GM03348 (cell line): ENCODE data around the gene INMT.

Experiments used
- DNase-seq: peaks from one replicate; pipeline ENCODE4 v3.0.0; 2012; ENCODE audit warnings: low spot score

INMT gene

GRCh38 chr7:30788640-30789333, 36.9 kb downstream of the INMT start:
- no peak for DNase-seq

- DNase-seq = peak; percentile 87
Measured at GRCh38 chr7:30789334-30789711, 37.4 kb downstream of the INMT start.

DNA sequence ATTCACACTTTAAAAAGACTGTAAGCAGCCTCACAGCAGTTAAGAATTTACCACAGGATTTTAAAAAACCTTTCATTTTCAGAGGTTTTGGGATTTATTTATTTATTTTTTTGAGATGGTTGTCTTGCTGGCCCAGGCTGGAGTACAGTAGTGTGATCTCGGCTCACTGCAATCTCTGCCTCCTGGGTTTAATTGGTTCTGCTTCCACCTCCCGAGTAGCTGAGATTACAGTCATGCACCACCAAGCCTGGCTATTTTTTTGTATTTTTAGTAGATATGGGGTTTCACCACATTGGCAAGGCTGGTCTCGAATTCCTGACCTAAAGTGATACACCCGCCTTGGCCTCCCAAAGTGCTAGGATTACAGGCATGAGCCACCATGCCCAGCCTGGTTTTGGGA, 38.4 kb downstream of the INMT start:
- DNase-seq = no peak

DNA sequence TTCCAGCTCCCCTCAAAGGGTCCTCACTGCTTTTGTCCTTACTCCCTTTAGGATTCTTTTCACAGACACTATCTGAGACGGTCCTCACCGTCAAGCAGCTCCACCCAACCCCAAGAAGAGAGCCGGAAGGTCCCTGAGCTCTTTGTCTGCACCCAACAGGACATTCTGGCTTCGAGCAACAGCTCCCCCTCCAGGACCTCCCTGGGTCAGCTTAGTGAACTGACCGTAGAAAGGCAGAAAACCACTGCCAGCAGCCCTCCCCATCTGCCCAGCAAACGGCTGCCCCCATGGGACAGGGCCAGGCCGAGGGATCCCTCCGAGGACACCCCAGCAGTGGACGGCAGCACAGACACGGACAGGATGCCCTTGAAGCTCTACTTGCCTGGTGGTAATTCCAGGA, 39.2 kb downstream of the INMT start:
- DNase-seq = no peak

DNA sequence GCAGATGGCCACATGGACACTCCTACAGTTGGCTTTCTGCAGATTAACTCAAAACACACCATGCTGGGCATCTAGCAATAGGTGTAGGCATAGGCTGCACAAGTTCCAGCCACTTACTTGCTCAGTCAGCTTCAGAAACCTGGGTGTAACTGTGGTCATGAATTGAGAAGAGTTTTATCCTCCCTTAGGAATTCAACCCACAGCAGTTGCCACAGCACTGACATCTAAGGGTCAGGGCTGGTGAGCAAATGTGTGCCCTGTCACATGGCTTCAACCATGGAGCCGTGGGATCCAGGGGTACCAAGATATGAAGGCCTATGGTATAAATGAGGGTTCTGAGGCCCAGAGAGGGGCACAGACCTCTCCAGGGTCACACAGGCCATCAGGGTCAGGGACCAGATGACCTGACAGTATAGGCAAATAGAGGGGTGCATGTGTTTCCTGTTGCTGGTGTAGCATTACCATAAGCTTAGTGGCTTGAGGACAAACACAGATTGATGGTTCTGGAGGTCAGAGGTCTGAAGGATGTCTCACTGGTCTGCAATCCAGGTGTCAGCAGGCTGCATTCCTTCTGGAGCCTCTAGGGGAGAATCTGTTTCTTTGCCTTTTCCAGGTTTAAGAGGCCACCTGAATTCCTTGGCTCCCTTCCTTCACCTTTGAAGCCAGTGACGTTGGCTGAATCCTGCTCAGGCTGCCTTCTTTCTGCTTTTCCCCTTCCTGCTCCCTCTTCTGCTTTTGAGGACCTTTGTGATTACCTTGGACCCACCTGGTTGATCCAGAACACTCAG, 43.4 kb downstream of the INMT start:
- DNase-seq = no peak

- DNase-seq = peak; percentile 52
Measured at GRCh38 chr7:30796105-30796869, 44.4 kb downstream of the INMT start.

DNA sequence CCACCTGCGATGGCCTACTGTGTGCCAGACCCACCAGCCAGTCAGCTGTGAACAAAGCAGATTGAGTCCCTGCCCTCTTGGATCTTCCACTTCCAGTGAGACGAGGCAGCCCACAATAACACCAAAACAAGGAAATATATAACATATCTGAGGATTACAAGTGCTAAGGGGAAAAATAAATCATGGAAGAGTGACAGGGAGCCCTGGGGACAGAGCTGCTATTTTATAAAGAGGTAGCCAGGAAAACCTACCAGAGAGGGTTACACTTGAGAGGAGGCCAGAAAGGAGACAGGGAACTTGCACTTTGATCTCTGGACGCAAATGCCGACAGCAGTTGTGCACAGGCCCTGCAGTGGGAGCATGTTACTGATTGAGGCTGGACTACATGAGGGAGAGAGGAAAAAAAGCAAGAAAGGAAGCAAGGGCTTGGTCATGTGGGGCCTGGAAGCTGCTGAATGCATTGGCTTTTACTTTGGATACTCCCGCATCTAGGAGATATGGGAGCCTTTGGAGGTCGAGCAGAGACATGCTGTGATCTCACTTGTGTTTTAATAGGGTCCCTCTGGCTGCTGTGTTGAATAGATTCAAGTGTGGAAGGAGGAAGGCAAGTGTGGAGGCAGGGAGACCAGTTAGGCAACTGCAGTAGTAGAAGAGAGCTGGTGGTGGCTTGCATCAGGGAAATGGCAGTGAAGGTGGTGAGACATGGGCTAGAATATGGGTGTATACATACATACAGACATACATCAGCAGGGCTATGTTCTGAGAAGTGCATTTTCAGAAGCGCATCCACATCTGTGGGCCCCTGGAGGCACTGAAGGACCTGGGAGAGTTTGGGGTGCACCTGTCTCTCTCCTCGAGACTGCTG, 45.5 kb downstream of the INMT start:
- DNase-seq = no peak

DNA sequence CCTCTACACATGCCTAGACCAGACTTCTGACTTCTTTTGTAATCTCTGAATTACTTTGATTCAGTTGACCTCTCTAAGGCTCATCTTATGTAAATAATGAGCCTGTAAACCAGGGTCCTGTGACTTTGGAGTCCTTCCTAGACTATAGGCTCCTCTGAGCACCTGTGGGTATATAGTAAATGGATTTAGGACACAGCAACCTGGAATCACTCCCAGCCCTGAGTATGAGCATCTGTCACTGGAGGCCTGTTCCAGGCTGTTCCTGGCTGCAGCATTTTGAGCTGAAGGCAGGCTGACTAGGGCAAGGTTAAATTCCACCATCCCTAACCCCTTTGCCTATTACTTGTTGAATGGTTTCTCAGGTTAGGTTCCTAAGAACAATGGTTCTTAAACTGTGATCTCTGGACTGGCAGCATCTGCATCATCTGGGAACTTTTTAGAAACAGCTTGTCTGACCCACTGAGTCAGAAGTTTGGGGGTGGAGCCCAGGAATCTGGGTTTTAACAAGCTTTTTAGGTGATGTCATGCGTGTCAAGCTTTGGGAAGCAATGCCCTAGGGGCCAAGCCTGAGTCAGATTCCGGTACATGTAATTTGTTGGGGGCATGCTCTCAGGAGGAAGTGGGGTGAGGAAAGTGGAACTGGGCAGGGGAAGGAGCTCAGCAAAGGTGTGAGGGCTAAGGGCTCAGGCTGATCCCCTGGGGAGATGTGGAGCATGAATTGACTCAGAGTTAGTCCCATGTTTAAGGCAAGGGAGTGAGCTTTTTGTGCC, 47.5 kb downstream of the INMT start:
- DNase-seq = peak; percentile 80

GRCh38 chr7:30799976-30800661, 48.2 kb downstream of the INMT start:
- DNase-seq = no peak

- peak; percentile 85 for DNase-seq
Measured at GRCh38 chr7:30800785-30801252, 48.9 kb downstream of the INMT start.

- no peak for DNase-seq
Measured at GRCh38 chr7:30802812-30803211, 50.9 kb downstream of the INMT start.

GRCh38 chr7:30804078-30804661, 52.2 kb downstream of the INMT start:
- DNase-seq = peak; percentile 79

DNA sequence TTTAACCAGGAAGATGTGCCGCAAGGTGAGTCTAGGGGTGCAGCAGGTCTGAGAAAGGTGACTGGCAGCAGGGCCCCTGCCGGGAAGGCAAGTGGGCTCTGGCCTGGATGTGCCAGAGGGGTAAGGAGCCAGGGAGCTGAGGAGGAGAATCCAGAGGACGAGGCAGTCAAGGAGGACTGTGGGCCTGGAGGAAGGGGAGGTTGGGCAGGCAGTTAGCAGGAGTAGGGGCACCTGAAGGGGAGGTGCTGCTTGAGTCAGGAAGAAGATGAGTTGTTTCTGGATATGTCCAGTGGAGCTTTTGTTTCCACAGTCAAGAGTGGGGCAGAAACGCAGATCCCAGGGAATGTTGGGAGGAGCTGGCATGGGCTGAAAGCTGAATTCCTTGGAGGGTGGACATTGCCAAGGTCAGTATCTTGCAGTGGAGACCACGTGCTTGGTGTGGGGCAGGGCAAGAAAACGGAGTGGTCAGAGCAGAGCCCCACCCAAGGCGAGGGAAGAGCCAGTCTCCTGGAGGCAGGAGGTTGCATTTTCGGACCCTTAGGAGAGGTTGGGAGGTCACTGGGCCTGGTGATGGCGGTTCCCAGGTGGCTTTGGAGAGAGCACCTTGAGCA, 53.3 kb downstream of the INMT start:
- DNase-seq = no peak

- DNase-seq = no peak
Measured at GRCh38 chr7:30805931-30806330, 54.0 kb downstream of the INMT start.
